Measurements from ENCODE around the gene SFXN2.
"Not testable (repeated sequence)": the region's sequence is repeated elsewhere in the genome, so short reads cannot be mapped to it uniquely, and the experiment has no call there.

Gene SFXN2

GRCh38 chr10:102702742-102703141 lies 11.7 kb upstream of the SFXN2 start:
- Histone ChIP-seq H3K36me3 (ENCODE audit: control insufficient read depth in 5 of 5, insufficient read depth in 5 of 5, low read length in 5 of 5) (peaks cover 8 to 18% (median 11%) of the 10 kb centered on the region in 5 donors), H3K9me3 (ENCODE audit: control insufficient read depth in 5 of 5, low read length in 5 of 5) (no peaks in the 10 kb centered on the region), H3K4me3 (ENCODE audit: low read depth in 1 of 5, low read length in 5 of 5) (no peak overlapping the region), H3K27me3 (ENCODE audit: control insufficient read depth in 5 of 5, insufficient read depth in 4 of 5, low read length in 5 of 5) (no peaks in the 10 kb centered on the region), H3K9ac (ENCODE audit: low read length in 5 of 5) (no peak overlapping the region), H3K27ac (ENCODE audit: low read depth, low read length) (no peak overlapping the region), H3K4me1 (ENCODE audit: control insufficient read depth in 5 of 5, insufficient read depth in 5 of 5, low read length in 5 of 5) (peaks cover 0 to 12% (median 3%) of the 10 kb centered on the region in 5 donors)

- peaks cover 0 to 12% (median 3%) of the 10 kb centered on the region in 5 donors for H3K4me1 ChIP-seq (ENCODE audit: control insufficient read depth in 5 of 5, insufficient read depth in 5 of 5, low read length in 5 of 5)
- H3K27me3 ChIP-seq (ENCODE audit: control insufficient read depth in 5 of 5, insufficient read depth in 4 of 5, low read length in 5 of 5) = no peaks in the 10 kb centered on the region
- H3K9ac ChIP-seq (ENCODE audit: low read length in 5 of 5) = no peak overlapping the region
- no peaks in the 10 kb centered on the region for H3K9me3 ChIP-seq (ENCODE audit: control insufficient read depth in 5 of 5, low read length in 5 of 5)
- no peak overlapping the region for H3K27ac ChIP-seq (ENCODE audit: low read depth, low read length)
- peaks cover 0 to 3% (median 0%) of the 10 kb centered on the region in 5 donors for H3K36me3 ChIP-seq (ENCODE audit: control insufficient read depth in 5 of 5, insufficient read depth in 5 of 5, low read length in 5 of 5)
- no peak overlapping the region for H3K4me3 ChIP-seq (ENCODE audit: low read depth in 1 of 5, low read length in 5 of 5)
Measured at GRCh38 chr10:102704915-102705314, 9.5 kb upstream of the SFXN2 start.

- H3K27me3 ChIP-seq (ENCODE audit: control insufficient read depth in 5 of 5, insufficient read depth in 4 of 5, low read length in 5 of 5) = no peaks in the 10 kb centered on the region
- no peaks in the 10 kb centered on the region for H3K9me3 ChIP-seq (ENCODE audit: control insufficient read depth in 5 of 5, low read length in 5 of 5)
- H3K27ac ChIP-seq (ENCODE audit: low read depth, low read length) = no peak overlapping the region
- peaks cover 0 to 3% (median 0%) of the 10 kb centered on the region in 5 donors for H3K36me3 ChIP-seq (ENCODE audit: control insufficient read depth in 5 of 5, insufficient read depth in 5 of 5, low read length in 5 of 5)
- no peak overlapping the region for H3K4me3 ChIP-seq (ENCODE audit: low read depth in 1 of 5, low read length in 5 of 5)
- no peak overlapping the region for H3K9ac ChIP-seq (ENCODE audit: low read length in 5 of 5)
- H3K4me1 ChIP-seq (ENCODE audit: control insufficient read depth in 5 of 5, insufficient read depth in 5 of 5, low read length in 5 of 5) = peaks cover 0 to 12% (median 3%) of the 10 kb centered on the region in 5 donors
Measured at GRCh38 chr10:102705531-102705930, 8.9 kb upstream of the SFXN2 start.

GRCh38 chr10:102710609-102711008 lies 3.8 kb upstream of the SFXN2 start:
- Histone ChIP-seq H3K27me3 (ENCODE audit: control insufficient read depth in 5 of 5, insufficient read depth in 4 of 5, low read length in 5 of 5) (no peaks in the 10 kb centered on the region), H3K4me3 (ENCODE audit: low read depth in 1 of 5, low read length in 5 of 5) (no peak overlapping the region), H3K36me3 (ENCODE audit: control insufficient read depth in 5 of 5, insufficient read depth in 5 of 5, low read length in 5 of 5) (no peaks in the 10 kb centered on the region), H3K9me3 (ENCODE audit: control insufficient read depth in 5 of 5, low read length in 5 of 5) (no peaks in the 10 kb centered on the region), H3K4me1 (ENCODE audit: control insufficient read depth in 5 of 5, insufficient read depth in 5 of 5, low read length in 5 of 5) (peaks cover 0 to 24% (median 20%) of the 10 kb centered on the region in 5 donors), H3K9ac (ENCODE audit: low read length in 5 of 5) (no peak overlapping the region), H3K27ac (ENCODE audit: low read depth, low read length) (no peak overlapping the region)

GRCh38 chr10:102712089-102712488 lies 2.3 kb upstream of the SFXN2 start:
- Histone ChIP-seq H3K9ac (ENCODE audit: low read length in 5 of 5) (no peak overlapping the region), H3K4me3 (ENCODE audit: low read depth in 1 of 5, low read length in 5 of 5) (no peak overlapping the region), H3K27ac (ENCODE audit: low read depth, low read length) (no peak overlapping the region), H3K27me3 (ENCODE audit: control insufficient read depth in 5 of 5, insufficient read depth in 4 of 5, low read length in 5 of 5) (no peaks in the 10 kb centered on the region), H3K9me3 (ENCODE audit: control insufficient read depth in 5 of 5, low read length in 5 of 5) (no peaks in the 10 kb centered on the region), H3K4me1 (ENCODE audit: control insufficient read depth in 5 of 5, insufficient read depth in 5 of 5, low read length in 5 of 5) (peaks cover 0 to 23% (median 20%) of the 10 kb centered on the region in 5 donors), H3K36me3 (ENCODE audit: control insufficient read depth in 5 of 5, insufficient read depth in 5 of 5, low read length in 5 of 5) (no peaks in the 10 kb centered on the region)

- H3K27me3 ChIP-seq (ENCODE audit: control insufficient read depth in 5 of 5, insufficient read depth in 4 of 5, low read length in 5 of 5) = no peaks in the 10 kb centered on the region
- no peaks in the 10 kb centered on the region for H3K36me3 ChIP-seq (ENCODE audit: control insufficient read depth in 5 of 5, insufficient read depth in 5 of 5, low read length in 5 of 5)
- H3K9ac ChIP-seq (ENCODE audit: low read length in 5 of 5) = peak overlapping the region in 4 of 5 donors; percentile 48 to 84 (median 66)
- peak overlapping the region; percentile 19 for H3K27ac ChIP-seq (ENCODE audit: low read depth, low read length)
- peak overlapping the region; percentile 86 to 93 (median 90) for H3K4me3 ChIP-seq (ENCODE audit: low read depth in 1 of 5, low read length in 5 of 5)
- no peaks in the 10 kb centered on the region for H3K9me3 ChIP-seq (ENCODE audit: control insufficient read depth in 5 of 5, low read length in 5 of 5)
- peaks cover 0 to 23% (median 20%) of the 10 kb centered on the region in 5 donors for H3K4me1 ChIP-seq (ENCODE audit: control insufficient read depth in 5 of 5, insufficient read depth in 5 of 5, low read length in 5 of 5)
Measured at GRCh38 chr10:102712843-102713538, 1.4 kb upstream of the SFXN2 start.

- no peaks in the 10 kb centered on the region for H3K27me3 ChIP-seq (ENCODE audit: control insufficient read depth in 5 of 5, insufficient read depth in 4 of 5, low read length in 5 of 5)
- H3K36me3 ChIP-seq (ENCODE audit: control insufficient read depth in 5 of 5, insufficient read depth in 5 of 5, low read length in 5 of 5) = no peaks in the 10 kb centered on the region
- H3K9me3 ChIP-seq (ENCODE audit: control insufficient read depth in 5 of 5, low read length in 5 of 5) = no peaks in the 10 kb centered on the region
- H3K4me1 ChIP-seq (ENCODE audit: control insufficient read depth in 5 of 5, insufficient read depth in 5 of 5, low read length in 5 of 5) = peaks cover 0 to 23% (median 21%) of the 10 kb centered on the region in 5 donors
- peak overlapping the region; percentile 19 for H3K27ac ChIP-seq (ENCODE audit: low read depth, low read length)
- H3K9ac ChIP-seq (ENCODE audit: low read length in 5 of 5) = peak overlapping the region; percentile 29 to 84 (median 60)
- H3K4me3 ChIP-seq (ENCODE audit: low read depth in 1 of 5, low read length in 5 of 5) = peak overlapping the region; percentile 86 to 93 (median 90)
Measured at GRCh38 chr10:102713539-102713813, 960 bp upstream of the SFXN2 start.

- H3K4me1 ChIP-seq (ENCODE audit: control insufficient read depth in 5 of 5, insufficient read depth in 5 of 5, low read length in 5 of 5) = peaks cover 0 to 23% (median 21%) of the 10 kb centered on the region in 5 donors
- peak within 1 kb of the TSS; percentile 29 to 84 (median 66) for H3K9ac ChIP-seq (ENCODE audit: low read length in 5 of 5)
- H3K9me3 ChIP-seq (ENCODE audit: control insufficient read depth in 5 of 5, low read length in 5 of 5) = no peaks in the 10 kb centered on the region
- H3K4me3 ChIP-seq (ENCODE audit: low read depth in 1 of 5, low read length in 5 of 5) = peak within 1 kb of the TSS; percentile 86 to 93 (median 90)
- no peaks in the 10 kb centered on the region for H3K36me3 ChIP-seq (ENCODE audit: control insufficient read depth in 5 of 5, insufficient read depth in 5 of 5, low read length in 5 of 5)
- H3K27ac ChIP-seq (ENCODE audit: low read depth, low read length) = peak within 1 kb of the TSS; percentile 19
- no peaks in the 10 kb centered on the region for H3K27me3 ChIP-seq (ENCODE audit: control insufficient read depth in 5 of 5, insufficient read depth in 4 of 5, low read length in 5 of 5)
Measured at GRCh38 chr10:102713814-102714620, 419 bp upstream of the SFXN2 start, which contains the start of gene ARL3. TSS of gene ARL3 (minus strand) at chr10:102714397. CDS start at chr10:102714275, 122 bp downstream.

GRCh38 chr10:102715880-102716279 lies 1.4 kb downstream of the SFXN2 start:
- Histone ChIP-seq H3K9me3 (ENCODE audit: control insufficient read depth in 5 of 5, low read length in 5 of 5) (no peaks in the 10 kb centered on the region), H3K4me3 (ENCODE audit: low read depth in 1 of 5, low read length in 5 of 5) (no peak overlapping the region), H3K27ac (ENCODE audit: low read depth, low read length) (no peak overlapping the region), H3K4me1 (ENCODE audit: control insufficient read depth in 5 of 5, insufficient read depth in 5 of 5, low read length in 5 of 5) (peaks cover 0 to 26% (median 24%) of the 10 kb centered on the region in 5 donors), H3K27me3 (ENCODE audit: control insufficient read depth in 5 of 5, insufficient read depth in 4 of 5, low read length in 5 of 5) (no peaks in the 10 kb centered on the region), H3K36me3 (ENCODE audit: control insufficient read depth in 5 of 5, insufficient read depth in 5 of 5, low read length in 5 of 5) (no peaks in the 10 kb centered on the region), H3K9ac (ENCODE audit: low read length in 5 of 5) (no peak overlapping the region)

- not testable (repeated sequence) for H3K27ac ChIP-seq (ENCODE audit: low read depth, low read length); H3K36me3 ChIP-seq (ENCODE audit: control insufficient read depth in 5 of 5, insufficient read depth in 5 of 5, low read length in 5 of 5); H3K9me3 ChIP-seq (ENCODE audit: control insufficient read depth in 5 of 5, low read length in 5 of 5); H3K9ac ChIP-seq (ENCODE audit: low read length in 5 of 5); H3K4me3 ChIP-seq (ENCODE audit: low read depth in 1 of 5, low read length in 5 of 5); H3K27me3 ChIP-seq (ENCODE audit: control insufficient read depth in 5 of 5, insufficient read depth in 4 of 5, low read length in 5 of 5)
- H3K4me1 ChIP-seq (ENCODE audit: control insufficient read depth in 5 of 5, insufficient read depth in 5 of 5, low read length in 5 of 5) = peaks cover 0 to 29% (median 27%) of the 10 kb centered on the region in 5 donors
Measured at GRCh38 chr10:102716900-102717565, 2.6 kb downstream of the SFXN2 start.
